GM19351 (cell line): ENCODE results near the gene FBXL19.

ENCODE experiments used
- ATAC-seq: cut with Tn5 transposase; IDR thresholded peaks from one replicate; pipeline ENCODE4 v1.9.1; 2021; ENCODE audit warnings: mild to moderate bottlenecking, moderate library complexity; ENCODE audit not compliant: unreplicated experiment

Gene FBXL19

DNA sequence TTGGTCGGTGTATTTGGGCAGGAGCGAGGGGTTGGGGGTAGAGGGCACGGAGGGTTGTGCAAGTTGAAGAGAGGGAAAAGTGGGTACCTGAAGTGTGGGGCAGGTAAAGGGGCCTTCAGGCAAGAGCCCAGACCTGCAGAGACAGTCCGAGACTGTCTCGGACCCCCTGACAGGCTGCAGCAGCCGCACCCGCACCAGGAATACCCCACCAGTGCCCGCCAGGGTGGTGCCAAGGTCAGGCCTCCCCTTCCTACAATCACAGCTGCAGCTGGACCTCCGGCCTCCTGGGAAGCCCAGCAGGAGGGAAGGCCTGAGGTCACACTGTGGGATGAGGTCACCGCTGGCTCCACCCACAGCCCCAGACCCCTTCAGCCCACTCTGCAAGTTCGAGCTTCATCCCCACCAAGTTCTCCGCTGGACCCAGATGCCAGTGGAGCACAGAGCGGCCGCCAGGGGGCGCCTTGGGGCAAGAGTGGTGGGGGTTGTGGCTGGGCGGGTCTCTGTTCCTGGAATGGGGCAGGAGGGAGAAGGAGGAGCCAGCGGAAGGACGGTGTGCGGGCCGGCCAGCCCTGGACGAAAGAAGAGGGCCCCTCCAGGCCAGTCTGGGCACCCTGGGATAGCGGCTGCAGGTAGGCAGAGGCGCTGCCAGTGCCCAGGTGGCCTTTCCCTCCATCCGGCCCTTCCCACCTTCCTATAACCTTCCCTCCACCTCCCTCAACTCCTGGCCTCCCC lies 61.5 kb downstream of the FBXL19 start, which contains the start of gene HSD3B7:
Gene HSD3B7 (plus strand): TSS at position 539 of the 732 bp plus-strand sequence. CDS start 452 bp downstream, outside the sequence.
- ATAC-seq, result peak; percentile 65

DNA sequence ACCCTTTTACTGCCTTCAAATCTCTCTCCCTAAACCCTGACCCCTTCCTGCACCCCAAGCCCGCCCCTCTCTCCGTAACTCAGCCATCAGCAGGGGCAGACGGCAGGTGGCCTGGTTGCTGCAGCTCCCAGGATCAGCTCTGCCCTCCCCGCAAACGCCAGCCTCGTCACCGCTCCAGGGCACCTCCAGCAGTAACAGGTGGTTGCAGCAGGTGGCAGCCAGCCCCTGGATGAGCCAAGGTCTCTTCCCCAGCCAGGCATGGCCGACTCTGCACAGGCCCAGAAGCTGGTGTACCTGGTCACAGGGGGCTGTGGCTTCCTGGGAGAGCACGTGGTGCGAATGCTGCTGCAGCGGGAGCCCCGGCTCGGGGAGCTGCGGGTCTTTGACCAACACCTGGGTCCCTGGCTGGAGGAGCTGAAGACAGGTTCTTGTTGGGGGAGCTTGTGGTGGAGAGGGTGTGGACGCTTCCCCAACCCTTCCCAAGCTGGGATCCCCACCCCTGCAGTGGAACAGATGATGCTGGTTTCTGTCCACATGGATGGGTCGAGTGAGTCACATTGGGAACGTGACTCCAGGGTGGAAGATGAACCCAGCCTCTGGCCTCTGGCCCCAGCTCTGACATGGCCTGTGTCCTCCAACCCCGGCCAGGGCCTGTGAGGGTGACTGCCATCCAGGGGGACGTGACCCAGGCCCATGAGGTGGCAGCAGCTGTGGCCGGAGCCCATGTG lies 62.2 kb downstream of the FBXL19 start:
- no peak for ATAC-seq

DNA sequence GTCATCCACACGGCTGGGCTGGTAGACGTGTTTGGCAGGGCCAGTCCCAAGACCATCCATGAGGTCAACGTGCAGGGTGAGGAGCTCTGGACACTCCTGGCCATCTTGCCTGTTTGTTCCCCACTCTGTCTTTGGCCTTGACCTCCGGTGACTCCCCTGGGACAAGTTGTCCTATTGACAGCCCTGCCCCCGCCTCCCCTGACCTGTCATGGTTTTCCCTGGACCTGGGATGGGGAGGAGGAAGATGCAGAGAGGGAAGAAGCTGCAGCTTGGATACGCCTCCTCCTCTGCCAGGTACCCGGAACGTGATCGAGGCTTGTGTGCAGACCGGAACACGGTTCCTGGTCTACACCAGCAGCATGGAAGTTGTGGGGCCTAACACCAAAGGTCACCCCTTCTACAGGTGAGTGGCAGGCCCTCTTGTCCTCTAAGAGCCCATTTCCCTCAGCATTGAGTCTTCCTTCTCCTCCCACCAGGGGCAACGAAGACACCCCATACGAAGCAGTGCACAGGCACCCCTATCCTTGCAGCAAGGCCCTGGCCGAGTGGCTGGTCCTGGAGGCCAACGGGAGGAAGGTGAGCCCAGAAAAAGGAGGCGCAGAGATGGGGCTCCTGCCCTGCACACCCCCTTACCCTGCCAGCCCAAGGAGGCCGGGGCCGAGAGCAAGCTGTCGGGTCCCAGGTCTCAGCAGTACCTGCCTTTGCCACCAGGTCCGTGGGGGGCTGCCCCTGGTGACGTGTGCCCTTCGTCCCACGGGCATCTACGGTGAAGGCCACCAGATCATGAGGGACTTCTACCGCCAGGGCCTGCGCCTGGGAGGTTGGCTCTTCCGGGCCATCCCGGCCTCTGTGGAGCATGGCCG lies 63.0 kb downstream of the FBXL19 start:
- ATAC-seq, result no peak

DNA sequence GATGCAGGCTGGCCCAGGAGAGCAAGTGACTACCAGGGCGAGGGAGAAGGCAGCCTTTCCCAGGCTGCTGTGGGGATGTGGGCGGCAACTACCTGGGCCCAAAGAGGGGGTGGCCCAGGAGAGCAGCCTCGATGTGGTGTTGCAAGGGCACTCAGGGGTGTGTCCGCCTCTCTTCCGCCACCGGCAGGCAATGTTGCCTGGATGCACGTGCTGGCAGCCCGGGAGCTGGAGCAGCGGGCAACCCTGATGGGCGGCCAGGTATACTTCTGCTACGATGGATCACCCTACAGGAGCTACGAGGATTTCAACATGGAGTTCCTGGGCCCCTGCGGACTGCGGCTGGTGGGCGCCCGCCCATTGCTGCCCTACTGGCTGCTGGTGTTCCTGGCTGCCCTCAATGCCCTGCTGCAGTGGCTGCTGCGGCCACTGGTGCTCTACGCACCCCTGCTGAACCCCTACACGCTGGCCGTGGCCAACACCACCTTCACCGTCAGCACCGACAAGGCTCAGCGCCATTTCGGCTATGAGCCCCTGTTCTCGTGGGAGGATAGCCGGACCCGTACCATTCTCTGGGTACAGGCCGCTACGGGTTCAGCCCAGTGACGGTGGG lies 64.3 kb downstream of the FBXL19 start:
- ATAC-seq, result no peak

DNA sequence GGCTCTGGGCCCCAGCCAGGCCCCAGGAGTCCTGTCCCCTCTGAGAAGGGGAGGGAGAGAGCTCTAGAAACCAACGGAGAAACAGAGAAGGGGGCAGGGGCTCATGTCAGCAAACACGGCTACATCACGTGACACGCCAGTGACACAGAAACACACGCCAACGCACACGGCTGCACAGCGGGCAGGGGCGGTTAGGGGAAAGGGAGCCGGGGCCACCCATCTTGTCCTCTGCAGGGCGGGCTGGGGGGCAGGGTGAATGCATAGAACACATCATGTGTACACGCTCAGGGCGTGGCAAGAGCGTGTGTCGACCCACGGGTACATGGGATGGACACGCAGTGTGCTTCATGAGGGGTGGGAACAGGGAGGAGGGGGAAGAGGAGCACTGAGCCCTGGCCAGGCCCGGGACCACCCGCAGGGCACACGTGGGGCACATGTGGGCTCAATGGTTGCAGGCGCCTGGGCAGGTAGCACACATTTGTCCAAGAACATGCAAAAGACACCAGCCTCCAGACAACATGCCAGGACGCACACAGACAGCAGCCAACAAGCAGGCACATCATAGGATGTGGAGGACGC lies 66.2 kb downstream of the FBXL19 start:
- no peak for ATAC-seq

DNA sequence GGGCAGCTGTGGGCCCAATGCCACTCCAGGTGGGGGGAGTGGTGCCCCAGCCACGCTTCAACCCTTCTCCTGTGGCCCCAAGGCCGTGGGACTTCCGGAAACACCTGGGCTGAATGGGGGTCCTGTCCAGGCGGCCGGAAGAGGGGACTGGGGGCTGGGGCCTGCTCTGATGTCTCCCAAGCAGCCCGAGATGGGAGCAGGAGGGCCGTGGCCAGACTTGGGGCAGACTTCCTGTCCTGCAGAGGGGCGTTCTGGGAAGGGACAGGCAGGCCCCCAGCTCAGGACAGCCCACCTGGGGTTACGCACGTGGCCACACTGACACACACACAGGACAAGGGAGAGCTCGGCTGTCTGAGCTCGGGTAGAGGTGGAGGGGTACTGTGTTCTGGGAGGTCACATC lies 66.7 kb downstream of the FBXL19 start:
- ATAC-seq, result no peak

DNA sequence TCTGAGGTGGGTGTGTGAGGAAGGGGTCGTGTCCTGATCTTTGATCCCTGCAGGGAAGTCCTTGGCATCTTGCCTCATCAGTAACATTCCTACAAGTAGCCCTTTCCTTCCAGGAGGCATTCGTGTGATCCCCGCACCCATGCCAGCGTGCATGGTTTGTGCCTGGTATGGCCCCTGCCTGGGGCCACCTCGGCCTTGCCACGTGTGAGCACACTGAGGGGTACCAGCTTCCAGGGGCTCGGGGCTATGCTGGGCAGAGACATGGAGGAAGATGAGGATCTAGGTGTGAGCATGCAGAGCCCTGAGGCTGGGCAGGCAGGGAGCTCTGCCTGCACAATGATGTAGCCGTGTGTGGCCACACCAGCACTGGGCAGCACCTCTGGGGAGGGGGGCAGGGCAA lies 67.7 kb downstream of the FBXL19 start:
- ATAC-seq, result no peak

DNA sequence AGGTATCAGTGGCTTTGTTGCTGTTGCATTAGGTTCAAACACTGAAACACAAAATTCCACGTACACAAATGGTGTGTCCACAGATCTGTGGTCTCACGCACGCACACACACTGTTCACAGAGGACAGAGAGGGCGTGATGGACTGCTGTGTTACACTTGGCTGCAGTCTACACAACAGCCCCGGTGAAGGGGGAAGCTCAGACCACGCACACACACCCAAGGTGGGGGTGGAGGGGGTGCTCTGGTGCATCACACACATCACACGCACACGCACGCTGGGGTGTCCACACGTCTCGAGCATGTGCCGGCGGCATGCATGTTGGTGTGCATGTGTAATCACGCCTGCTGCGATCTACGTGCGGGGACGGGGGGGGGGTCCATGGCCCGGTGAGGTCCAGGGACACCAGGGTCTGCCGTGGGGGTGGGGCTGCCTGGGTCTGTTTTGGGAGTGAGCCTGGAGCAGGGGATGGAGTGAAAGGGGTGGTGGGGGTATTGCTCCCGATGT lies 69.0 kb downstream of the FBXL19 start:
- ATAC-seq, result no peak

DNA sequence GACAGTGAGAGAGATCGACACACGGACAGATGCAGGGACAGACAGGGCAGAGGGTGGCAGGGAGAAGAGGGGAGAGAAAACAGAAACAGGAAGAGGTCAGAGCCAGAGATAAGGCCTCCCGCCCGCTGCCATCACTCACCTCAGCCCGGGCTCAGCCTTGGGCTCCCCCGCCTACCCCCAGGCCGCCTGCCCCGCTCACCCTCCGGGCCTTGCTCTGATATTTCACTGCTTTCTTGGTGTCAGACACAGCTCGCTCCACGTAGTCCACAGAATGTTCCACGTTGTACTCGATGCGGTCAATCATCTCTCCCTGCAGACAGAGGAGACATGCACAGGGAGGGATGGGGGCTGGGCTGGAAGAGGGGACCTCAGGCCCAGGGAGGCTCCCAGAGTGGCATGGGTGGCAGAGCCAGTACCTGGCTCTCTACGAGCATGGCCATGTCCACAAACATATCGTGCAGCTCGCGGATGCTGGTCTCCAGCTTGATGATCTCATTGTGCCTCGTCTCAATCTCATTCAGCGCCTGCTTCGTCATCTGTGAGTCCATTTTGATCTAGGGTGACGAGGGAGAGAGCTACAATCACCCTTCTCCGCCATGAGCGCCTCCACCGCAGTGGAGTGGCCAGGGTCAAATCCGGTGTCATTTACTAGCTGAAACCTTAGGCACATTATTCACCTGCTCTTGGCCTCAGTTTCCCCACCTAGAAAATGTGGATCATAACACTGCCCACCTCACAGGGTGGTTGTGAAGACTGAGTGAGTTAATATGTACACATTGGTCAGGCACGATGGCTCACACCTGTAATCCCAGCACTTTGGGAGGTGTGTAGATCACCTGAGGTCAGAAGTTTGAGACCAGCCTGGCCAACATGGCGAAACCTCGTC lies 69.8 kb downstream of the FBXL19 start:
- no peak for ATAC-seq

DNA sequence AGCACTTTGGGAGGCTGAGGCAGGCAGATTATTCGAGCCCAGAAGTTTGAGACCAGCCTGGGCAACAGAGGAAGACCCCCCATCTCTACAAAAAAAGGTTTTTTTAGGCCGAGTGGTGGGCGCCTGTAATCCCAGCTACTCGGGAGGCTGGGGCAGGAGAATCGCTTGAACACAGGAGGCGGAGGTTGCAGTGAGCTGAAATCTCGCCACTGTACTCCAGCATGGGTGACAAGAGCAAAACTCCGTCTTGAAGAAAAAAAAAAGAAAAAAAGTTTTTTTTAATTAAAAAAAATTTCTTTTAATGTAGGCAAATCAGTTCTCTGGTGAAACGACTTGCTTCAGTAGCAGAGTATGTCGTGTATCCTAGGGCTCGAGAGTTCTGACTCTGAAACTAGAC lies 72.6 kb downstream of the FBXL19 start:
- ATAC-seq, result no peak

DNA sequence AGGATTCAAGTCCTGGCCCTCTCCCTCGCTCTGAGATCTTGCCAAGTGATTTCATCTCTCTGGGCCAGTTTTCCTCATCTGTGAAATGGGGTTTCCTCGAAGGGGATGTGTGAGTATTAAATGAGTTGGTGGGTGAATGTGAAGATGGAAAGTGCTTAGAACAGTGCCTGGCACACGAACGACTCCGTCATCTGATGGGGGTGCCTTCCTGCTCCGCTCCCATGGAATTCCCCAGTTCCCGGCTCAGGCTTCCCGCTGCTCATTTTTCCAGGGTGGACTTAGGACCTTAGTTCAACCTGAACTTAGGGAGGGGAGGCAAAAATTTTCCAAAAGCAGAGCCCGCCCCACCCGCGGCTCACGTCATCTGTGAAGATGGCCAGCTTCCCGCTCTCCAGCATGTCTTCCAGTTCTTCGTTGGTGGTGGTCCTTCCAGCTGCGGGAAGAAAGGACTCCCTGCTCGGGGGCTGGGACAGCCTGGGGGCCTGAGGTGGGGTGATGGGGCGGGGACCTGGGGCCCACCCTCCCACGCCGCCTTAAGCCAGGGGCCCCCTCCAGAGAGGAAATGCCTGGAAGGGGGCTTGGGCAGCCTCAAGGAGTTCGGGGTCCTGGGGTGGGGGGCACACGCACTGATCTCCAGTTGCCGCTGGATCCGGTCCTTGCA lies 73.1 kb downstream of the FBXL19 start:
- no peak for ATAC-seq

DNA sequence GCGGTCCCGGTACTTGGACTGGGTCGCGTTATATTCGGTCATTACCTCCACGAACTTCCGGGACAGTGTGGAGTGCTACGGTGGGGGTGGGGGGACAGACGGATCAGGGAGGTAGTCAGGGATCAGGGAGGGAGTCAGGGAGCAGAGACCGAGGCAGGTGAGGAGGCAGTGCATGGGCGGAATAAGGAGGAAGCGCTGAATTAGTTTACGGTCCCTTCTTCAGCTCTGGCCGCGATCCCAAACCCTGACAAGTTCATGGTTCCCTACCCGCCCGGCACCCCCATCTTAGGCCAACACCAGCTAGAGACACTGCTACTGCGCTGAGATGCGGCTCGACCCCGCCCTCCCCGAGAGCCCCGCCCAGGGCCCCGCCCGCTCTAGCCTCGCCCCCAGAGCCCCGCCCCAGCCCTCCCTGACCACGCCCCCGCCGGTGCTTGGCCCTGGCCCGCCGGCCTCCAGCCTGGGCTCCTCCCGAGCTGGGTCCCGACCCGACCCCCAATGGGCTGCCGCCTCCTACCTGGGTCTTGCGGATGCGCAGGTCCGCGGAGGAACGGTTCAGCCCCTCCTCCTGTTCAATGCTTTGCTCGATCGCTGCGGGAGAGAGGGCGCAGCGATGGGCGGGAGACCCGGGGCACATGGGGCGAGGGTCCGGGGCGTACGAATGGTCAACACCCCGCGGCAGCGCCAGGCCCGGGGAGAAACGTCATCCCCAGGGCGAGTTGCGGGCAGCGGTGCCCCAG lies 73.8 kb downstream of the FBXL19 start:
- ATAC-seq, result peak; percentile 82

DNA sequence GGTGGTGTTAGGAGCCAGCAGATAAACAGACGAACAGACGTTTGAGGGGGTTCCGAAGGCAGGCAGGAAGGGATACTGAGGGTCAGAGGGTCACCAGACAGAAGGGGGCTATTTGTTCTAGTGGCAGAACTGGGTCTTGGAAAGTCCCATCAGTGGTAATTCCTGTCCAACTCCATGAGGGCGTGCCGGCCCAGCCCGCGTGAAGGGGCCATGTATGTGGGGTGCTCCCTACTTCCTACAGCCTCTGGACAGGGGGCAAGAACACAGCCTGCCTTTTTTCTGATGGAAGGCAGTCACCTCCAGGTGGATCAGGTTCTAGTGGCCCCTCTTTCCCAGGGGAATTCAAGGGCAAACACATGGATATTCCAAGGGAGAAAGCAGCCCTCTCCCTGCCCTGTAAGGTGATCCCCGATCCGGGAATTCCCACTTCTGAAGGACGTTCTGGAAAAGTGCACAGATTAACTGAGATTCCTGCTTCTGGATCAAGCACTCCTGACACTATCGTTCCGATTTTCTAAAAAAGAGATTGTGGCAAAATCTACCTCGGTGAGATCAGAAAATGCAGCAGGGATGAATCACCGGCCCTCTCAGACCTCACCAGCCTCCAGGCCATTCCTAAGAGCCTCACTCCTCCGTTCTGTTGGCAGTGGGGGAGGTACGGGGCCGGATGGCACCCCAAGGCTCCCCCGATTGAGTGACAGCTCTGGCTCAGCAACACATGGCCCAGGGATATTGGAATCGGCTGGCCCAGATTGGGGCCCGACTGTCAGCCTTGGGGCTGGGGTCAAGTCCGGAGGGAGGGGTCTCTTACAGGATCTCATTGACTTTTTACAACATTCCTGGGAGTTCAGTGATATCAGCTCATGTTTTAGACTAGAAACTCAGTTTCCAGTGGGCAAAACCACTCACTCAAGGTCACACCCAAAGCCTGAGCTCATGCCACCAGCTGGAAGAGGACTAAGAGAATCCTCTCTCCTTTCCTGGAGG lies 74.6 kb downstream of the FBXL19 start:
- ATAC-seq, result no peak
